Mammary epithelial cell (primary cell): Measurements from ENCODE around the gene BCL2L15.

Experiments used
- CTCF ChIP-seq, 2 donors: IDR thresholded peaks in 1 of 2; conservative IDR thresholded peaks in 1 of 2; 2 replicates each; pipeline ENCODE4 v1.5.1; 2011 to 2012; ENCODE audit warnings: inconsistent platforms in 2 of 2, low read length in 2 of 2, mild to moderate bottlenecking in 2 of 2, control low read depth in 1 of 2, low read depth in 1 of 2; ENCODE audit not compliant: insufficient read depth in 1 of 2; ENCODE audit errors: extremely low read depth in 1 of 2
- EZH2 ChIP-seq: IDR thresholded peaks from 2 replicates; pipeline ENCODE4 v1.6.1; 2012; ENCODE audit warnings: low read length, inconsistent platforms, borderline replicate concordance

- TF ChIP-seq CTCF (conservative IDR thresholded peaks at IDR 0.05 in 1 of 2, IDR thresholded peaks at IDR 0.05 in 1 of 2; ENCODE audit: extremely low read depth in 1 of 2, insufficient read depth in 1 of 2, low read depth in 1 of 2, low read length in 2 of 2) (no peak), EZH2 (no peak)
Measured at GRCh38 chr1:113868387-113869083, 18.8 kb downstream of the BCL2L15 start.
